ENCODE measurements around the gene RIPOR2.
"Not testable (repeated sequence)": the region's sequence is repeated elsewhere in the genome, so short reads cannot be mapped to it uniquely, and the experiment has no call there.

RIPOR2 gene

GRCh38 chr6:24757611-24758010 lies 178.1 kb downstream of the RIPOR2 start:
- no peak for DNase-seq

- no peak for DNase-seq
Observed at GRCh38 chr6:24755279-24755678, 180.5 kb downstream of the RIPOR2 start.

- not testable (repeated sequence) for DNase-seq
Observed at GRCh38 chr6:24754378-24754777, 181.4 kb downstream of the RIPOR2 start.
